ENCODE data around the gene TRIM72. TPM values are rescaled to one million over a fixed set of nuclear protein-coding genes. Genes with fewer than 3 reads are reported as not detected.

Gene TRIM72
- total and polyA plus RNA-seq, 2 donors (not counting 3 experiments of a cell fraction or from before 2014, with no cell fraction given) = not detected

DNA sequence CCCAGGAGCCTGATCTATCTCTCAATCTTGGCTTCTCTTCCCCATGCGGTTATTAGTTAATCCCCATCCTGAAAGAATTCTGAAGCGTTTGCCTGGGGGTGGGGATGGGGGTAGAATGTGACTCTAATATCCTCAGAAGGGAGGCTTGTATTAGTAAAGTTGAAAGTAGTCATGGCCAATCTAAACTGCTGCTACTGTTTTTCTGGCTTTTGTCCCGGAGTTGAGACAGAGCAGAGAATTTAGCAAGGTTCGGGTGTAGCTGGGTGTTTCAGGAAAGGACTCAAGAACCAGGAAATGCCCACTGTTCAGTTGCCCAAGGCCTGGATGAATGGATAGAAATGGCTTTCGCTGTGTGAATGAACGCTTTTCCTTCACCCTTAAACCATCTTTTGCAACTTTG is 28.3 kb downstream of the TRIM72 start:
- H4K20me1 ChIP-seq (replicated peaks; ENCODE audit: control insufficient read depth, extremely low read depth, insufficient read depth, low read length) = no peaks in the 10 kb centered on the region
- no peak overlapping the region for H2AFZ ChIP-seq (ENCODE audit: low read depth, low read length)
- H3K79me2 ChIP-seq (ENCODE audit: control insufficient read depth, insufficient read depth, low read length) = no peaks in the 10 kb centered on the region
- H3K4me2 ChIP-seq (ENCODE audit: insufficient read depth, low read length) = no peak overlapping the region
- CTCF ChIA-PET = no interaction called here
- no peak for TF ChIP-seq POLR2A (IDR thresholded peaks at IDR 0.05; ENCODE audit: low read depth, low read length)
- no peak for TF ChIP-seq JUN (IDR thresholded peaks at IDR 0.05; ENCODE audit: borderline replicate concordance, insufficient read depth, insufficient read length, low read depth)
- TF ChIP-seq FOS (IDR thresholded peaks at IDR 0.05; ENCODE audit: borderline replicate concordance, insufficient read depth, low read length) = no peak
- no peak for DNase-seq (ENCODE audit: low read depth, low spot score)
- no peak overlapping the region for H3K4me3 ChIP-seq (replicated peaks in 1 of 3; ENCODE audit: insufficient read depth in 1 of 3, low read depth in 1 of 3, low read length in 3 of 3)
- no peaks in the 10 kb centered on the region for H3K4me1 ChIP-seq (ENCODE audit: control insufficient read depth, extremely low read depth, insufficient read depth, low read length)
- no TSS peak for BruUV-seq (replicated peaks)
- POLR2A ChIA-PET = no interaction called here
- dilution Hi-C loops (cut with MboI; ENCODE audit: extremely low pct_ligation_motif_present, low sequenced_read_pairs) = no loop called here
- no peak for FAIRE-seq
- H3K9me3 ChIP-seq (replicated peaks; ENCODE audit: control insufficient read depth, insufficient read depth, low read length) = no peaks in the 10 kb centered on the region
- no peak overlapping the region for H3K27ac ChIP-seq (ENCODE audit: insufficient read depth, low read depth, low read length)
- H3K36me3 ChIP-seq (ENCODE audit: control insufficient read depth in 2 of 2, extremely low read depth in 1 of 2, insufficient read depth in 2 of 2, low read length in 2 of 2) = no peaks in the 10 kb centered on the region
- intact Hi-C loops (cut with micrococcal nuclease) = no loop called here
- no peaks in the 10 kb centered on the region for H3K9me1 ChIP-seq (replicated peaks; ENCODE audit: control insufficient read depth, extremely low read depth, insufficient read depth, low read length)
- no peak overlapping the region for H3K9ac ChIP-seq (replicated peaks; ENCODE audit: extremely low read depth, insufficient read depth, low read length)
- peaks cover 2 to 5% of the 10 kb centered on the region in 2 experiments for H3K27me3 ChIP-seq (ENCODE audit: control insufficient read depth in 2 of 2, insufficient read depth in 2 of 2, low read length in 2 of 2)

DNA sequence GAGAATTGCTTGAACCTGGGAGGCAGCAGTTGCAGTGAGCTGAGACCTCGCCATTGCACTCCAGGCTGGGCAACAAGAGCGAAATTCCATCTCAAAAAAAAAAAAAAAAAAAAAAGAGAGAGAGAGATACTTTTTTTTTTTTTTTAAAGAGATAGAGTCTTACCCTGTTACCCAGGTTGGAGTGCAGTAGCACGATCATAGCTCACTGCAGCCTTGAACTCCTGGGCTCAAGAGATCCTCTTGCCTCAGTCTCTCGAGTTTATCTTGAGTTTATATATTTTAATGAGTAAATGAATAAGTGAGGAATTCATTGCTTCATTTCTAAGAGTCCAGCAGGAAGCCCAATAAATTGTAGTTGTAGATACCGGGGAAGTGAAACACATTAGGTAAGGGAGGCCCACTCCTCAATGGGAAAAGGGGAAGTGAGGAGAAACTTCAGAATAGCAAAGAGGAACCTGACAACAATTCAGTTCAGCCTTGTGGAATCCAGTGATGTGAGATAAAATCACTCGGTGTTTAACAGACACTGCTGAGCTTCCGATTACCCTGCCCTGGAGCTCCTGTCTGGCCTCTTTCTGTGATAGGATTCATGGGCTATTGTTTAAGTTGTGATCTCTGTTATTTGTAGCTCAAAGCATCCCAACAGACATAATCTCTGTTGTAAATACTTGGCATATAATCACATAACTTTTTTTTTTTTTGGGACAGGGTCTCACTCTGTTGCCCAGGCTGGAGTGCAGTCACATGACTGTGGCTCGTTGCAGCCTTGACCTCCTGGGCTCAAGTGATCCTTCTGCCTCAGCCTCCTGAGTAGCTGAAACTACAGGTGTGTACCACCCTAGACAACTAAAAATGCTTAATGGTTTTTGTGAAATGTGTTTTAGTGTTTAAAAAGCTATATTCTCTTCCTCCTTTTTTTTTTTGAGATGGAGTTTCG is 30.1 kb downstream of the TRIM72 start:
- dilution Hi-C loops (cut with MboI; ENCODE audit: extremely low pct_ligation_motif_present, low sequenced_read_pairs) (no loop called here), intact Hi-C loops (cut with micrococcal nuclease) (no loop called here)
- no peak overlapping the region for H3K27ac ChIP-seq (ENCODE audit: insufficient read depth, low read depth, low read length)
- no TSS peak for BruUV-seq (replicated peaks)
- ChIA-PET CTCF (interaction anchor here (0.6 to 0.7 kb wide), 2 partner anchors 12 to 140 kb away, joined by 3 read pairs; no protein-coding TSS in a partner anchor), POLR2A (no interaction called here)
- TF ChIP-seq FOS (IDR thresholded peaks at IDR 0.05; ENCODE audit: borderline replicate concordance, insufficient read depth, low read length) (no peak), POLR2AphosphoS5 (IDR thresholded peaks at IDR 0.05; ENCODE audit: insufficient read depth, low read depth, low read length) (no peak), EZH2 (IDR thresholded peaks at IDR 0.05; ENCODE audit: borderline replicate concordance, low read depth, low read length, severe bottlenecking) (no peak), GATA2 (IDR thresholded peaks at IDR 0.05; ENCODE audit: insufficient read depth, insufficient read length, low read depth, low read length) (no peak), POLR2A (IDR thresholded peaks at IDR 0.05; ENCODE audit: low read depth, low read length) (no peak), MYC (IDR thresholded peaks at IDR 0.05; ENCODE audit: low read depth, low read length) (no peak), JUN (IDR thresholded peaks at IDR 0.05; ENCODE audit: borderline replicate concordance, insufficient read depth, insufficient read length, low read depth) (no peak)
- TF ChIP-seq, protein P1, sequence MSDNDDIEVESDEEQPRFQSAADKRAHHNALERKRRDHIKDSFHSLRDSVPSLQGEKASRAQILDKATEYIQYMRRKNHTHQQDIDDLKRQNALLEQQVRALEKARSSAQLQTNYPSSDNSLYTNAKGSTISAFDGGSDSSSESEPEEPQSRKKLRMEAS (IDR thresholded peaks at IDR 0.05; ENCODE audit: insufficient read depth, insufficient read length) = no peak
- TF ChIP-seq, protein P2, sequence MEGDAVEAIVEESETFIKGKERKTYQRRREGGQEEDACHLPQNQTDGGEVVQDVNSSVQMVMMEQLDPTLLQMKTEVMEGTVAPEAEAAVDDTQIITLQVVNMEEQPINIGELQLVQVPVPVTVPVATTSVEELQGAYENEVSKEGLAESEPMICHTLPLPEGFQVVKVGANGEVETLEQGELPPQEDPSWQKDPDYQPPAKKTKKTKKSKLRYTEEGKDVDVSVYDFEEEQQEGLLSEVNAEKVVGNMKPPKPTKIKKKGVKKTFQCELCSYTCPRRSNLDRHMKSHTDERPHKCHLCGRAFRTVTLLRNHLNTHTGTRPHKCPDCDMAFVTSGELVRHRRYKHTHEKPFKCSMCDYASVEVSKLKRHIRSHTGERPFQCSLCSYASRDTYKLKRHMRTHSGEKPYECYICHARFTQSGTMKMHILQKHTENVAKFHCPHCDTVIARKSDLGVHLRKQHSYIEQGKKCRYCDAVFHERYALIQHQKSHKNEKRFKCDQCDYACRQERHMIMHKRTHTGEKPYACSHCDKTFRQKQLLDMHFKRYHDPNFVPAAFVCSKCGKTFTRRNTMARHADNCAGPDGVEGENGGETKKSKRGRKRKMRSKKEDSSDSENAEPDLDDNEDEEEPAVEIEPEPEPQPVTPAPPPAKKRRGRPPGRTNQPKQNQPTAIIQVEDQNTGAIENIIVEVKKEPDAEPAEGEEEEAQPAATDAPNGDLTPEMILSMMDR (IDR thresholded peaks at IDR 0.05; ENCODE audit: extremely low read depth in 1 of 2, insufficient read depth in 1 of 2, low read depth in 1 of 2, low read length in 2 of 2) = no peak
- H3K9ac ChIP-seq (replicated peaks; ENCODE audit: extremely low read depth, insufficient read depth, low read length) = no peak overlapping the region
- FAIRE-seq = no peak
- H4K20me1 ChIP-seq (replicated peaks; ENCODE audit: control insufficient read depth, extremely low read depth, insufficient read depth, low read length) = no peaks in the 10 kb centered on the region
- H3K4me1 ChIP-seq (ENCODE audit: control insufficient read depth, extremely low read depth, insufficient read depth, low read length) = no peaks in the 10 kb centered on the region
- DNase-seq (ENCODE audit: low read depth, low spot score) = no peak
- no peak overlapping the region for H2AFZ ChIP-seq (ENCODE audit: low read depth, low read length)
- no peaks in the 10 kb centered on the region for H3K9me3 ChIP-seq (replicated peaks; ENCODE audit: control insufficient read depth, insufficient read depth, low read length)
- H3K4me2 ChIP-seq (ENCODE audit: insufficient read depth, low read length) = no peak overlapping the region
- H3K27me3 ChIP-seq (ENCODE audit: control insufficient read depth in 2 of 2, insufficient read depth in 2 of 2, low read length in 2 of 2) = peaks cover 2 to 5% of the 10 kb centered on the region in 2 experiments
- H3K36me3 ChIP-seq (ENCODE audit: control insufficient read depth in 2 of 2, extremely low read depth in 1 of 2, insufficient read depth in 2 of 2, low read length in 2 of 2) = no peaks in the 10 kb centered on the region
- H3K9me1 ChIP-seq (replicated peaks; ENCODE audit: control insufficient read depth, extremely low read depth, insufficient read depth, low read length) = no peaks in the 10 kb centered on the region
- H3K79me2 ChIP-seq (ENCODE audit: control insufficient read depth, insufficient read depth, low read length) = no peaks in the 10 kb centered on the region
- no peak overlapping the region for H3K4me3 ChIP-seq (replicated peaks in 1 of 3; ENCODE audit: insufficient read depth in 1 of 3, low read depth in 1 of 3, low read length in 3 of 3)

Measured in endothelial cell of umbilical vein (primary cell).